PC-9 (cell line): ENCODE measurements around the gene LSS. TPM values are rescaled to one million over a fixed set of nuclear protein-coding genes. Genes with fewer than 3 reads are reported as not detected.

Experiments
- BruUV-seq: library from RNA; stranded (reverse); fragments of 400-500 nt; replicated peaks from 2 replicates; lab custom pipeline; 2021; lab: Mats Ljungman, UMichigan
- CTCF ChIA-PET: fragments of 300-600 bp; sonication (Branson Sonifier 250); formaldehyde crosslinking; loops from one replicate; lab custom pipeline; 2022; ENCODE audit warnings: antibody characterized with exemption; lab: Charles Lee
- POLR2A ChIA-PET: fragments of 300-600 bp; sonication (Branson Sonifier 250); formaldehyde crosslinking; loops from one replicate; lab custom pipeline; 2022; ENCODE audit warnings: antibody characterized with exemption; ENCODE audit not compliant: unreplicated experiment; lab: Charles Lee
- DNase-seq, 2 experiments: peaks; one replicate each; pipeline versions ENCODE4 v3.0.0 to v3.0.0-alpha.2; 2015 to 2022; ENCODE audit warnings: mixed read lengths in 1 of 2
- H2AFZ ChIP-seq: fragments of 200-600 bp; sonication (generic); 2 replicates; pipeline ENCODE4 v1.8.1; 2017; ENCODE audit warnings: antibody characterized with exemption
- H3F3A ChIP-seq: fragments of 200-600 bp; sonication (generic); 2 replicates; pipeline ENCODE4 v1.8.1; 2017; ENCODE audit warnings: antibody characterized with exemption, mild to moderate bottlenecking, low read depth; ENCODE audit not compliant: insufficient read depth
- H3K27ac ChIP-seq: fragments of 200-600 bp; sonication (generic); 2 replicates; pipeline ENCODE4 v1.6.1; 2016; ENCODE audit warnings: mixed run types
- H3K27me3 ChIP-seq: fragments of 200-600 bp; sonication (generic); 2 replicates; pipeline ENCODE4 v1.6.1; 2016; ENCODE audit warnings: low read depth, mixed run types; ENCODE audit not compliant: insufficient read depth
- H3K36me3 ChIP-seq: fragments of 200-600 bp; sonication (generic); 2 replicates; pipeline ENCODE4 v1.6.1; 2016; ENCODE audit warnings: low read depth, mixed run types
- H3K4me1 ChIP-seq: fragments of 200-600 bp; sonication (generic); replicated peaks from 2 replicates; pipeline ENCODE4 v1.6.1; 2016; ENCODE audit warnings: mixed run types; ENCODE audit not compliant: insufficient read depth
- H3K4me2 ChIP-seq: fragments of 200-600 bp; sonication (generic); 2 replicates; pipeline ENCODE4 v1.6.1; 2017; ENCODE audit warnings: mixed run types
- H3K4me3 ChIP-seq: fragments of 200-600 bp; sonication (generic); 2 replicates; pipeline ENCODE4 v1.6.1; 2016; ENCODE audit warnings: mixed run types
- H3K79me2 ChIP-seq: fragments of 200-600 bp; sonication (generic); 2 replicates; pipeline ENCODE4 v1.6.1; 2017; ENCODE audit warnings: low read depth, mixed run types
- H3K9me2 ChIP-seq: fragments of 200-600 bp; sonication (generic); 2 replicates; pipeline ENCODE4 v1.8.1; 2017; ENCODE audit warnings: mild to moderate bottlenecking; ENCODE audit not compliant: insufficient read depth
- H3K9me3 ChIP-seq: fragments of 200-600 bp; sonication (generic); 2 replicates; pipeline ENCODE4 v1.8.1; 2016; ENCODE audit warnings: low read depth; ENCODE audit not compliant: insufficient read depth
- H4K20me1 ChIP-seq: fragments of 200-600 bp; sonication (generic); 2 replicates; pipeline ENCODE4 v1.8.1; 2017; ENCODE audit not compliant: insufficient read depth
- EZH2 ChIP-seq: fragments of 200-600 bp; sonication (generic); IDR thresholded peaks from 2 replicates; pipeline ENCODE4 v1.8.0; 2017; ENCODE audit warnings: antibody characterized with exemption, low read depth
- intact Hi-C: fragments of 100-400 bp; cut with micrococcal nuclease; formaldehyde crosslinking; loops from one replicate; pipeline ENCODE4 v1.10.0; 2022; ENCODE audit not compliant: unreplicated experiment
- total RNA-seq: library from RNA; stranded (reverse); gene quantifications from 2 replicates; pipeline ENCODE4 v1.2.3, GENCODE V29; 2021
- TF ChIP-seq, protein P1 (sequence below): fragments of 200-600 bp; sonication (generic); conservative IDR thresholded peaks from 2 replicates; pipeline ENCODE4 v1.6.1; 2017; ENCODE audit warnings: mixed run types, antibody characterized with exemption, mild to moderate bottlenecking, moderate library complexity

Gene LSS
- total RNA-seq, 1 experiment from 2014 or later, result 92.3 TPM

DNA sequence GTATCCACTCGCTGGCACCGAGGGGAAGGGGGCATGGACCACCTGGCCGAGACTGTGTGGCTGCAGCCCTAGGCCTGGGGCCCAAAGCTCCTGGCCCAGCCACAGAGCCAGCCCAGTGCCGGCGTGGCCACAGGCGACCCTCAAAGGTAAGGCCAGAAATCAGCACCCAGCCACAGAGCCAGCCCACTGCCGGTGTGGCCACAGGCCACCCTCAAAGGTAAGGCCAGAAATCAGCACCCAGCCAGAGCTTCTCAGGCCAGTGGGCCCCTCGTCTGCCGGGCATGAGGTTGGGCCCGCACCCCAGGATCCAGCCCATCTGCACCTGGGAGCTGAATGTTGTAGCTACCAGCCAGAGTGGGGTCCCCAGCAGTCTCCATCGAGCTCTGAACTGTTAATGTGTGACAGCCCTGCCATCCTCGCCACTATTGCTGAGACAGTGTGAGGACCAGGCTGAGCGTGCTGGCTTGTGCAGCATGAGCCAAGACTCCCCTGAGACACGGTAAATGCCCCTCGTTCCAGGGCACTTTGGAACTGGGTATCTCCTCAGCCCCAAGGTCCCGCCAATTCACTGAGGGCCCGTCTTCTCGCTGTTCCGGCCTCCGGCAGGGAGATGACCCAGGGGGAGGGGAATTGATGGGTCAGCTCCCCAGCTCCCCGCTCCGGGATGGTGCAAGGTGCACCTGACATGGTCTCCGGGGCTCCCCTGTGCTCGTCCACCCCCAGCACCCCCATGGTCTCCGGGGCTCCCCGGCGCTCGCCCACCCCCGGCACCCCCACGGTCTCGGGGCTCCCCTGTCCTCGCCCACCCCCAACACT is 68.5 kb downstream of the LSS start:
- no peak for DNase-seq
- Histone ChIP-seq H3K4me2 (no peak overlapping the region), H3K27ac (no peak overlapping the region), H3K4me1 (no peaks in the 10 kb centered on the region), H3K27me3 (no peaks in the 10 kb centered on the region), H3K36me3 (no peaks in the 10 kb centered on the region), H3K9me3 (no peaks in the 10 kb centered on the region), H2AFZ (no peak overlapping the region), H4K20me1 (no peaks in the 10 kb centered on the region), H3F3A (no peaks in the 10 kb centered on the region), H3K4me3 (no peak overlapping the region), H3K9me2 (no peaks in the 10 kb centered on the region), H3K79me2 (no peaks in the 10 kb centered on the region)
- CTCF ChIA-PET, result no interaction called here
- POLR2A ChIA-PET, result no interaction called here
- no TSS peak for BruUV-seq
- TF ChIP-seq EZH2, result no peak
- TF ChIP-seq, protein P1, sequence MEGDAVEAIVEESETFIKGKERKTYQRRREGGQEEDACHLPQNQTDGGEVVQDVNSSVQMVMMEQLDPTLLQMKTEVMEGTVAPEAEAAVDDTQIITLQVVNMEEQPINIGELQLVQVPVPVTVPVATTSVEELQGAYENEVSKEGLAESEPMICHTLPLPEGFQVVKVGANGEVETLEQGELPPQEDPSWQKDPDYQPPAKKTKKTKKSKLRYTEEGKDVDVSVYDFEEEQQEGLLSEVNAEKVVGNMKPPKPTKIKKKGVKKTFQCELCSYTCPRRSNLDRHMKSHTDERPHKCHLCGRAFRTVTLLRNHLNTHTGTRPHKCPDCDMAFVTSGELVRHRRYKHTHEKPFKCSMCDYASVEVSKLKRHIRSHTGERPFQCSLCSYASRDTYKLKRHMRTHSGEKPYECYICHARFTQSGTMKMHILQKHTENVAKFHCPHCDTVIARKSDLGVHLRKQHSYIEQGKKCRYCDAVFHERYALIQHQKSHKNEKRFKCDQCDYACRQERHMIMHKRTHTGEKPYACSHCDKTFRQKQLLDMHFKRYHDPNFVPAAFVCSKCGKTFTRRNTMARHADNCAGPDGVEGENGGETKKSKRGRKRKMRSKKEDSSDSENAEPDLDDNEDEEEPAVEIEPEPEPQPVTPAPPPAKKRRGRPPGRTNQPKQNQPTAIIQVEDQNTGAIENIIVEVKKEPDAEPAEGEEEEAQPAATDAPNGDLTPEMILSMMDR, result no peak
- intact Hi-C loops, result no loop called here

DNA sequence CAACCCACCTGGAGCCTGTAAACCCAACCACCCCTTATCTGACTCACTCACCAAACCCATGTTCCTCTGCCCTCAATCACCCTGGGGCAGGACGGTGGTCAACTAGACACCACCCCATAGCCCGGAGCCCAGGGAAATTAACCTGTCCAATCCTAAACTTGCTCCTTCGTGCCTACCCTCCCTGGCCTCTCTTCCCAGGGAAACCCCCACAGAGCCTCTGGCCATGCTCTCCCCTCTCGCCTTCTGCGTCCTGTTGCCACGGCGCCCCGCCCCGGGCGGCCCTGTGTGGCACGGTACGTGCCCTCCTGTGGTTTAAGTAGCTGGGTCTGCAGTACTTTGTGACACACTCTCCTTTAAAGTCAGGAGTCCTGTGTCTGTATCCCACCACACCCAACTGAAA is 69.2 kb downstream of the LSS start:
- POLR2A ChIA-PET, result no interaction called here

GRCh38 chr21:46158666-46159300 is 69.8 kb downstream of the LSS start:
- no peaks in the 10 kb centered on the region for H3K36me3 ChIP-seq
- TF ChIP-seq EZH2, result no peak
- TF ChIP-seq, protein P1, result no peak
- ChIA-PET POLR2A (no interaction called here), CTCF (no interaction called here)
- no peaks in the 10 kb centered on the region for H3F3A ChIP-seq
- H3K4me2 ChIP-seq, result no peak overlapping the region
- no peaks in the 10 kb centered on the region for H3K9me2 ChIP-seq
- no peak for DNase-seq
- no TSS peak for BruUV-seq
- H3K4me1 ChIP-seq, result no peaks in the 10 kb centered on the region
- intact Hi-C loops, result no loop called here
- H3K9me3 ChIP-seq, result no peaks in the 10 kb centered on the region
- H3K4me3 ChIP-seq, result no peak overlapping the region
- no peaks in the 10 kb centered on the region for H3K27me3 ChIP-seq
- H2AFZ ChIP-seq, result no peak overlapping the region
- no peak overlapping the region for H3K27ac ChIP-seq
- no peaks in the 10 kb centered on the region for H4K20me1 ChIP-seq
- H3K79me2 ChIP-seq, result no peaks in the 10 kb centered on the region

More for the DNA sequence above, 69.2 kb downstream of the LSS start:
- Histone ChIP-seq H3K36me3 (no peaks in the 10 kb centered on the region), H3K4me2 (no peak overlapping the region), H3K79me2 (no peaks in the 10 kb centered on the region), H3K27ac (no peak overlapping the region), H3K27me3 (no peaks in the 10 kb centered on the region), H4K20me1 (no peaks in the 10 kb centered on the region), H3K9me2 (no peaks in the 10 kb centered on the region), H3K9me3 (no peaks in the 10 kb centered on the region), H3K4me1 (no peaks in the 10 kb centered on the region), H3F3A (no peaks in the 10 kb centered on the region), H2AFZ (no peak overlapping the region), H3K4me3 (no peak overlapping the region)
- BruUV-seq, result no TSS peak
- intact Hi-C loops, result no loop called here
- DNase-seq, result no peak
- TF ChIP-seq, protein P1, result no peak
- no peak for TF ChIP-seq EZH2
- CTCF ChIA-PET, result no interaction called here
